ENCODE measurements around the gene ZNF385D.
A peak's percentile ranks its signal among the peaks of the same experiment; 100 is the strongest.
"Not testable (repeated sequence)": the region's sequence is repeated elsewhere in the genome, so short reads cannot be mapped to it uniquely, and the experiment has no call there.

The ZNF385D gene

DNA sequence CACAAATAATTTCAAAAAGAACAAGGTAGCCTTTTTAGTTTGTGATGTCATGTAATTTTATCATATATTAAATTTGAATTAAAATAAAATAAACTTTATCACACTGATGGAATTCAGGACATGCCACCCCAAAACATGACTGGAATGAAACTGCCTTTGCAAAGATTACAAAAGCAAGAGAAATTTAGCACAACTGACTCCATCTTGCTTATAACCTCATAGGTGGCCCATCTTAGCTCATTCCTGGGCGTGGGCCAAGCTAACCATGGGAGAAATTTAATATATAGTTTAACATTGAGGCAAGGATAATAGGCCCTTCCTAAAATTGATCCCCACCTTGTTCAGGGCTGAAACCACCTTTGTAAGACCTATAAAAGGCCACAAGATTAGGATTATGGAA lies 235.6 kb downstream of the ZNF385D start:
- DNase-seq (ENCODE audit: low read depth, low spot score) = no peak

DNA sequence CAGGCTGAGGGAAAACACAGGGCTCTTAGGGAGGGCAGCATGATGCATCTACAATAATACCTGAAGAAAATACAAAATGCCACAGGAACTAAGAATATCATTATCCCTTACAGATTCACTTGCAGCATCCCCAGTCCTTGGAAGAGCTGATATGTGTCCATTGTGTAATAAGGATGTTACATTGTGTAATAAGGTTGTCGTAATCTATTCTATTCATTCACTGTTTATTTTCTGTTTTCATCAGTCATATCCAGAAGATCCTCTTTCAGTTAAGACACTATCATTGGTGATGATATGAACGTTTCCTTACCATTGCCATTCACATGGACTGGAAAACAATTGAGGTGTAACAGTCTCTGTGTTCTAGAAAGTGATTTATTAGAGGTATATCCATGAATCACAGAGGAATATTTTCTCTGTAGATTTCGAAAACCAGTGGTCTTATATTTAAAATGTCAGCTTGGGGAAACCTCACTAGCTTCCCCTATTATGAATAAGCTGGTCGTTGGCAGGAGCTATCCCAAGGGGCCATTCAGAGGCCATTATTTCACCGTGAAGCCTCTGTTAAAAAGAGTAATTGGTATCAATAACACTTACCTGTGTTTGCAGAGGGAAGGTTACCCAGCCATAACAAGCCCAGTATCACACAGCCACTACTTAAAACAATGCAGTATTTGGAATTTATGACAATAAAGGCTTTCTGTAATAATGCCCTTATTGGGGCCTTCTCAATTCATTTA lies 241.1 kb downstream of the ZNF385D start:
- DNase-seq (ENCODE audit: low read depth, low spot score) = no peak

DNA sequence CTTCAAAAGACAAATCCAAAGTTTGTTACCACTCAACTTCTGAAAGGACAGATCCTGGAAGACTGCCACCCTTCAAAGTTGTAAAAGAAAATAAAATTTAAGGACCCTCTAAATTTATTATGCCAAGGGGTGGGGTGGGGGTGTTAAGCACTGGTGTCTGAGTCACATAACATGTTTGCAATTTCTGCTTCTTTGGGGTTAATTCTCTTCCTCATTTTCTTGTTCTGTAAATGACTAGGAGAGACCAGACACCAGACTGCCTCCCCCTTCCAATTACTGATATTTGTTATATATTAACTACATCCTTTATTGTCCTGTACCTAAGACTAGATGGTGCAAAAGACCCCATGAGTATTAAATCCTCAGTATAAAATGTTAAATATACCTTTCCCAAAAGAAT lies 242.8 kb downstream of the ZNF385D start:
- DNase-seq (ENCODE audit: low read depth, low spot score) = no peak

DNA sequence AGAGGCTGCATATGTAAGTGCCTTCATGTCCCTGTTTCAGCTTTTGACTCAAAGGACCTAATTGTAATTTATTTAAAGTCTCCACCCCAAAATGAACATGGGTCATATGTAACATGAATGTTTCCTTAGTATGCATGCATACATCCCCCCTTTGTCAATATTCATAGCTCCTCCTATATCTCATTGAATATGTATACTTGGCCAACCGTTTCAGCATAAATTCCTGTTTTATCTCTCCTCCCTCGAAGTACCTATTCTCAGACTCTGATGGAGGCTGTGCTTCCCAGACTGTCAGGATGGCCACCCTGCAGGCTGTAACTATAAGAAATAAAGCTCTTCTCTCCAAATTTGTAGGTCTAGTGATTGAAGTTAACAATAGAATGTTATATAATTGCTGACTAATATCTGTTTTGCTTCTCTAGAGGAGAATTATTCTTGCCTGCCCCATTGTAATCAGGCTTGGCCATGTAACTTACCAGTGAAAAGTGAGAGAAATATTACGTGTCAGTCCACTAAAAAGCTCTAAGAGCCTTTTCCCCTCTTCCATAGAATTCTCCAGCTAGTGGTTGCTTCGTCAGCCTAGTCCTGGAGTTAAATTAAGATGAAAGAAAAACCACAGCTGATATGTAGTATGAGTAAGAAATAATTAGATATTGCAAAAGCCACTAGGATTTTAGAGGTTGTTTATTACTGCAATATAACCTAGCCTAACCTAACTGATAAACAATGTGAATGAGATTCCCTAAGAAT lies 245.1 kb downstream of the ZNF385D start:
- DNase-seq (ENCODE audit: low read depth, low spot score) = peak; percentile 57

DNA sequence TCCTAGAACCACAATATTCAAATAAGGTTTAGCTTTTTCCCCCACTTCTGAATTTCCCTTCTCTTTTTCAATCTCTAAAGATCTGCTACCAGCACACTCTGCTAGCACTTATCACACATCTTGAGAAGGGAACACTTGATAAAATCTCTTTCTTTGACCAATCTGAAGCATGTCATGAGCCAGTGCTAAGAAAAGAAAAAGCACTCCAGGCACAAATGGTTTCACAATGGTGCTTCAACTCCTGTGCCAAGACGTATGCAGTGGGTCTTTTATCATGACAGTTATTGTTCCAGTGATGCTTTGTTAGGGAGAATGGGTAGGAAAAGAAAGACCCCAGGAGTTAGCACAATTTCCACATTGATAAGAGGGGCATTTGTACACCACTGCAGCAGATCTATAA lies 248.4 kb downstream of the ZNF385D start:
- DNase-seq (ENCODE audit: low read depth, low spot score) = no peak

DNA sequence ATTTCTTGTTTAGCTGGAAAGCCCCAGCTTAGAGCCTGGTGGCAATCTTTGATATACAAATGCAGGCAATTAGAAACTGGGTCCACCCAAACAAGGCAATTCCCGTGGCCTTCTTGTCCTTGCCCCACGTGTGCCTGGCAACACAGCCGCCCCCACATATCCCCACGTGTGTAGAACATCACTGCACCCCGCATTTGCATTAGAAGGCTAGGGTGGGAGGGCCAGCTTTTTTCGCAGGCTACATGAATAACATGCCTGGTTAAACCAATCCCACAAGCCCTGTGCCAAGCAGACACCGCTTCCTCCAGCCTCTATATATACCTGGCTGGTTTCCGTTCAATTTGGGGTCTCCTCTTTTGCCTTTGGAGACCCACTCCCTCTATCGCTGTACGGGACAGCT lies 250.2 kb downstream of the ZNF385D start:
- DNase-seq (ENCODE audit: low read depth, low spot score) = no peak

DNA sequence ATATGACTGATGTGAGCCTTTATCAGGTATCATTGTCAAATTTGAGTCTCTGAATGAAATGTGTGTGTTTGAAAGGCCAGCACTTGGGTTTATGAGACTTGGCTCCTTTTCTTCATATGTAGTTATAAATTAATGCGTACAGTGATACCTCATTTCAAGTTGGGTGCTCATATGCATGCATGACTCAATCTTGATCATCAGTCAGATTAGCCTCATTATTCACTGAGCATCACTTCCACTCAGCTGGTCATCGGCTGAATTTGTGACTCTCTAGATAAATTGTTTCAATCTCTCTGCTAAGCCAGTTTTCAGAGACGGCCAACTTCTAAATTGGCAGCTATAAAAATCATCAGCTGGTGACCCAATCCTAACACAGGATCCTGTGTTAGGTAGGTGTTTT lies 260.3 kb downstream of the ZNF385D start:
- DNase-seq (ENCODE audit: low read depth, low spot score) = not testable (repeated sequence)

DNA sequence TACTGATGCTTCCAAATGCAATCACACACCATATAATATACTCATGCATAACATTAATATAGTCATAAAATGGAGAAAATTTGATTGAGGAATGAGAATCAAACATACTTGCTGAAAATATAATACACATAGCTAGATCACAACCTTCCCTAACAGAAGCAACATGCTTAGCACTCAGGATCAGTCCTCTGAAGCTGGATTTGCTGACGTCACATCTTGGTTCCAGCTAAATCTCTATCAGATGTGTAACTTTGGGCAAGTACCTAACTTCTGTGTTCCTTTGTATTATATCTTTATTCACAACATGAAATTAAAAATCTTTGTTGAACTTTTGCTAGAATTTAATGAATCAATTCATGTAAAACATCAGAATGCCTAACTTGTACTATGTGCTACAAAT lies 263.5 kb downstream of the ZNF385D start:
- DNase-seq (ENCODE audit: low read depth, low spot score) = no peak

DNA sequence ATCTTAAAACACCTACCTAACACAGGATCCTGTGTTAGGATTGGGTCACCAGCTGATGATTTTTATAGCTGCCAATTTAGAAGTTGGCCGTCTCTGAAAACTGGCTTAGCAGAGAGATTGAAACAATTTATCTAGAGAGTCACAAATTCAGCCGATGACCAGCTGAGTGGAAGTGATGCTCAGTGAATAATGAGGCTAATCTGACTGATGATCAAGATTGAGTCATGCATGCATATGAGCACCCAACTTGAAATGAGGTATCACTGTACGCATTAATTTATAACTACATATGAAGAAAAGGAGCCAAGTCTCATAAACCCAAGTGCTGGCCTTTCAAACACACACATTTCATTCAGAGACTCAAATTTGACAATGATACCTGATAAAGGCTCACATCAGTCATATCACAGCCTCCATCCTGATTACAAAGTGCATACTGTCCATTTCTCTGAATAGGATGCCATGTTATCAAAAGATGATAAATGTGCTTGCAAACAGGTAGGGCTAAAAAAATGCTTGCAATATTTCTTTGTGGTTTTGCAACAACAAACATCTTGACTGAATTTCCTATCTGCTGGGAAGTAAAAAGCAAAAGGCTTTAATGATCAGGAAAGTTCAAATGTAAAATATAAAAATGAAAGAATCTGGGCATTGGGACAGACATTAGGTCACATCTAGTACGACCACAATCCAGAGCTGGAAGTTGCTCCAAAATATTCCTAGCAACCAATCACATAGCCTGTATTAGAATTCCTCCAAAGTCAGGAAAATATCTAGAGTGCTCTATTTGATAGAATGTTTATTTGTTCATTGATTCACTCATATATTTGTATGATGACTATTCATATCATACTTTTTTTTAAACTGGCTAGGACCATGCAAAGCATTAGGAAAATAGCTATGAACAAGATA lies 264.7 kb downstream of the ZNF385D start:
- peak; percentile 29 for DNase-seq (ENCODE audit: low read depth, low spot score)

DNA sequence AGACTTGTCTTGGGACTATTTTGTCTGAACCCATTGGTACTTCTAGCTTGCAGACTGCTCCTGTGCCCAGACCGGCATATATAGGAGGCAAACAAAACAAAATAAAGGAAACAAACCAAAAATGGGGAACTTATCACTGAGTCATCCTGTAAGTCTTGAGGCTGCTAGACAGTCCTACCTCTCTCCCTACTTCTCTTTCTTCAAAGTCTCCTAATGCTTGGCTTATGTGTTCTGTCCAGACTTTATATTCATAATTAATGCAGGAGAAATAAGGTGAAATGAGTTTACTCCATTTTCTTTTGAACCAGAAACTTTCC lies 266.2 kb downstream of the ZNF385D start:
- DNase-seq (ENCODE audit: low read depth, low spot score) = no peak

DNA sequence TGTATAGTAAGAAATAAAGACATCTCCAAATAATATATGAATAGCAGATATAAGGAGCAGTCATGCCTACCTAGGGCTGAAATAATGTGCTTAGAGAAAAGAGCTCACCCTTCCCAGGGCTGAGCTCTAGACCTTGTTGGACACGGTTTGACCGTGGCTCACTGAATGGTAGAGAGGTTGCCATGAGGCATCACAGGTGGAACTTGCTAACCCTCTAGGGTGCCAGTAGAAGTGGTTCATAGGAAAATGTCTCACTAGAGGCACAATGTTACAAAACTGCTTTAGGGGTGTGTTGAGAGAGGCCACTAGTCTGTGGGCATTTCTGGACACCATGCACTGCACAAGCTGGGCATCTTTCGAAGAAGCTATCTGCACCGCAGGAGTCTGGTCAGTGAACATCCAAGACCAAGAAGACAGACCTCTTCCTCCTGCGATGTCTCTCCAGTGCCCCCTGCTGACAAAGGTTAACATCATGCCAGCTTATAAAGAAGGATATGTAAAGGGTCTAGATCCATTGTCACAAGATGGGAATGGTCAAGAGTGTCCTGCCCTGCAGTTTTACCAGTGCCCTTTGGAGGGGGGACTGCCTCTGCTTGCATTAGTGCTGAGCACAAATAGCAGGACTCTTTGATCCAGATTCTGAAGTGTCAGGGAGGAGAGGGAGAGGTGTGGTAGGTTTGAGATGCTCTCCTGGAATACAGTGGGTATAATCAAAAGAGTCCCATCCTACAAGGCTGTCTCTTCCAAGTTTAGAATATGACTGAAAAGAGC lies 266.8 kb downstream of the ZNF385D start:
- DNase-seq (ENCODE audit: low read depth, low spot score) = peak; percentile 72

DNA sequence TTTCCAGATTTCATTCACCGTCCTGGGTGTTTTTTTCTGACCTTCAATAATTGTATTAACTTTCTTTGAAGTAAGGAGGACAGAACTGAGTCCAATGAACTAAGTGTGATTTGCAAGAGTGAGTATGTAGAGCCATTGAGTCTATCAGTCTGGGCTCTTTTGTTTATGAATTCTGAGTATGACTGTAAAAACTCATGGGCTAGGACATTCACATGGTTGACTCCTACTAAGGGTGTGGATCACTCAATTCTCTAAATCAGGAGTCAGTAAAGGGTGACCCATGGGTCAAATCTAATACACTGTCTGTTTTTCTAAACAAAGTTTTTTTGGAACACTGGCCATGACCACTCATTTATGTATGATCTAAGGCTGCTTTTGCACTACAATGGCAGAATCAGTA lies 269.0 kb downstream of the ZNF385D start:
- DNase-seq (ENCODE audit: low read depth, low spot score) = no peak

DNA sequence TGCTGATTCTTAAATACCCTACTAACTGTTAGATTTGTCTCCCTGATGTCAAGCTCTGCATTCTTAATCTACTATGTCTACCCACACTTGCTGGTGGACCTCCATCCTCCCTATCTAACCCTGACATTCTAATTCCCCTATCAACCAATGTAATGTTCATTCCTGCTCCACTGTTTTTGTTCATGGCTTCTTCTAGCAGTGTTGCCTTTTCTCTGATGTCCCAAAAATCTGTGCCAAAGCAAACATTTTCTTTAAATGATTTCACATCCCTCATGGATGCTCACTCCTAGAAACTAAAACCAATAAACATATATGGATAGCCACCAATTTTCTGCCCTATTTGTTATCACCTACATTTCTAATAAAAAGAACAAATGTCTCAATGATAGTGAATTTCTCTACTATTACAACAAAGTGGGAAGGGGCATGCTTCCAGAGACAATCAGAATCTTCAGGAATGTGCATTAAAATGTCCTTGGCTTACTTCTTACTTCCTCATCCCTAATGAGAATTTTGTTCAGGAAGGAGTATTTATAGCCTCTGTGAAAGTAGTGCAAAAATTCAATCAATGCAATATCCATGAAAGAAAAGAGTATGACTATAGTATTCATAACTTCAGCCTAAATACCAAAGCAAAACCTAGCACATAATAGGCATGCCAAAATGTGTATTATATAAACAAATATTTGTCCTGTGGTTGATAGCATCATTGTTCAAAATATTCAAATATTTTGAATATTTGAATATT lies 273.3 kb downstream of the ZNF385D start:
- peak; percentile 29 for DNase-seq (ENCODE audit: low read depth, low spot score)

DNA sequence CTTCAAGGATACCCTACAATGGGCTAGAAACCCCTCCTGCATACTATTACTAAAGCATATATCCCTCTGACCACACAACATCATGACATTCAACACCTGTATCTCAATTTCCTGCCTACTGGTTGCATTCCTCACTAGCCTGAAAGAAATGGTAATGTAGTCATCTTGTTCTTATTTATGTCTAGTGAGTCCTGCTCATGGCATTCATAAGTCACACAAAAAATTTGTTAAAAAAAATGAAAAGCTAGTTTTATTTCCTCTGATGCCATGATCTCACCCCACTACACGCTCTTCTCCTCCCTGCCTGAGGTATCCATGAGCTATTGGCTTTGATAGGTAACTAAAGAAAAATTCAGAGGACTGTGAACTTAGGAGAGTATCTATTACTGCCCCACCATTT lies 284.5 kb downstream of the ZNF385D start:
- no peak for DNase-seq (ENCODE audit: low read depth, low spot score)

DNA sequence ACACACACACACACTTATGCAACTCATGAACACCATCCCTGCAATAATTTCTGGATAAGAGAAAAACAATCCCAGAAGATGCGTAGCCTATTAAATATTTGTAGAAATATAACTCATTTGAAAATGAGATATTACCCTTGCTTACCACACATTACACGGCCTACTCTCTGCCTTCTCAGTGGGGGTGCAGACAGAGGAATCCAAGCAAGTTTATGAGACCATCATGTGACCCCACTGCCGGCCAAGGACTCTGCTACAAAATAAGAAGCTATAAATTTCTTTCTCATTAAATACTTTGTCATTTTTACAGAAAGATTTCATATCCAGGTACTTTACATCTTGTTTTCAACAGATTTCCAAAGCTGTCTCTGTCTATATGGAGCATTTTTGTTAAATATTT lies 286.3 kb downstream of the ZNF385D start:
- DNase-seq (ENCODE audit: low read depth, low spot score) = no peak

DNA sequence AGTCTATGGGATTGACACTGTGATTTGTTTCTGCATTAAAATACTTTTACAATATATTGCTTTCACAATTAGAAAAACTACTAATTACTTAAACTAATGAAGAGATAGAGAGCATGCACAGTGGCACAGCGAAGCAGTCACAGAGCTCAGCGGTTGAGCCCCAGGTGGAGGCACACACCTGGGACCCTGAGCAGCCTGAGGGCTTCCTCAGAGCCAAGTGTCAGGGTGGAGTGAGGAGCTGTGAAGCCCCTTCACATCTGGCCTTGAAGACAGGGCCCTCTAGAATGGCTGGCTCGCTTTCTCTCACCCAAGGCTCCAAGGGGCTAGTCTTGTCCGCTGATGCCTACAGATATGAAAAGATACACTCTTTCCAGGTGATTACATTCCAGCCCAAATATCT lies 287.7 kb downstream of the ZNF385D start:
- no peak for DNase-seq (ENCODE audit: low read depth, low spot score)

DNA sequence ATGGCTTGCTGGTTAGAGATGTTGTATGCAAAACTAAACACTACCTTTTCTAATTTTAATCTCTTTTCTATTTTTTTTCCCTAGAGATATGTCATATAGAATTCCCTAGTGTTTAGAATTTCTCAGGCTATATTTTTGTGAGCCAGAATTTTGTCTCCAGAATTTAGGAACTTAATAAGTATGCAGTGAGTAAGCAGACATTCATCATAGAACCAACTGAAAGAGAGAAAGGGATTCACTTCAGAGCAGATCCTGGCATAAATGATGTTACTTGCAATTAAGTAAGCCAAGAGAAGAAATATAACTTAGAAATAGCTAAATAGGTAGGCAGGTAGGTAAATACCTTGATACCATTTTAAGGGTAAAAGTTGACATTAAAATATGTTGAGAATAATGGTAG lies 288.9 kb downstream of the ZNF385D start:
- no peak for DNase-seq (ENCODE audit: low read depth, low spot score)

DNA sequence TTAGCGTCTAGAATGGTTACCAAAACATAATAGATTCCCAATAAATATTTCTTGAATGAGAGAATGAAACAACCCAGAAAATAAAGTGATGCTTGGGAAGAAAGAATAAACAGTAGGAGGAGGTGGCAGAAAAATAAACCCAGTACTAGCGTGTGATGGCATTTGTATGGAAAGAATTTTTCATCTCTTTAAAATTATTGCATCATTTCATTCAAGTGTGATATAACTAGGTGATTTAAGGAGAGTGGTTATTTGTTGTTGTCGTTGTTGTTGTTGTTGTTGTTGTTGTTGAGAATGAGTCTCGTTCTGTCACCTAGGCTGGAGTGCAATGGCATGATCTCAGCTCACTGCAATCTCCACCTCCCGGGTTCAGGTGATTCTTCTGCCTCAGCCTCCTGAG lies 293.9 kb downstream of the ZNF385D start:
- no peak for DNase-seq (ENCODE audit: low read depth, low spot score)

DNA sequence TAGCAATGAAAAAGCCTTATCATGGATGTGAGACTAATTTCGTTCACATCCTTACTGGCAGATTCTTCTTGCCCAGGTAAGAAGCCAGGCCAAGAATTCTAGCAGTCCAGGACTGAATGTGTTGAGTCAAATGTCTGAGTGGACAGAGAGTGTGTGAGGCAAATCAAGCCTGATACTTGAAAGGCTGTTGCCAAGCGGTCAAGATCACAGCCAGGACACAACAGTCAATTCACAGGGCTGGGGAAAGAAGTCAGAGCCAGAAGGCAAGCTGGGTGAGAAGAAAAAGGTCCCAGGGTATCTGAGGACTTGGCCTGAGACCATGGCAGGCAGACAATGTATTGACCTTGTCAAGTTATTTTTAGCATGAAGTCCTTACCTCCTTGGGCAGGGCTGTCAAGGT lies 301.3 kb downstream of the ZNF385D start:
- DNase-seq (ENCODE audit: low read depth, low spot score) = no peak

DNA sequence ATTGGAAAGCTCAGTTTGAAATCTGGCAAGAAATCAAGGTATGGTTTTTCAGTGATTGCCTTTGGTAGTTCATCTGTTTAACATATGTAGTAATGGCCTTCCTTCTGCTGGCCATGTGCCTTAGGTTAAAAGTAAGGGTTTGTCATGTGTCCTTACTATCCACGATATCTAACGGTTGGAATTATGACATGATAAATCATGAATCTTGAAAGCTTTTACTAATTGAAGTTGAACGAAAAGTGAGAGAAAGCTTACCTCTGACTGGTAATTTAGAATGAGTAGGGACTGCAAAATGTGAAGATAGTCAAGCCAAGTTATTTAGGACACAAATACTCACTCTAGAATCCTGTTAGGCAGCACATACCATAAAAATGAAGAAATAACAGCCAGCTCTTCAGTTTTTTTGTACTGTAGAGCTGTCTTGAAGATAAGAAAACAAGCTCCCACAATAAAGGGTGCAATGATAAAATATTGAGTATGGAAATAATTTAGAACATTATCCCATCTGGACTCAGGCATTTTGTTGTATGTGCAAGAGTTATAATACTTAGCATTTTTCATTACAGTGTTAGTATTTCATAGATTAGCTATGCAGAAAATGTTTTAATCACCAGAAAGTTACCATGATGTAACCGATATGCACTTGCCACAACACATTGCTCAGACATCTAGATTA lies 303.4 kb downstream of the ZNF385D start:
- peak; percentile 19 for DNase-seq (ENCODE audit: low read depth, low spot score)
